Ureter (tissue), 1 donor: ENCODE data around the gene MS4A8. TPM values are rescaled to one million over a fixed set of nuclear protein-coding genes. Genes with fewer than 3 reads are reported as not detected.
"Not testable (repeated sequence)": the region's sequence is repeated elsewhere in the genome, so short reads cannot be mapped to it uniquely, and the experiment has no call there.

Source experiments
- DNase-seq: peaks from one replicate; pipeline ENCODE4 v3.0.0-alpha.2; 2020; ENCODE audit warnings: low spot score
- total RNA-seq: library from RNA; stranded (reverse); gene quantifications from one replicate; pipeline ENCODE4 v1.2.4, GENCODE V29; 2023
- donor health status: DM: yes; HTN: yes; CAD: no.

The MS4A8 gene
- total RNA-seq, 1 donor from 2014 or later: not detected

GRCh38 chr11:60725592-60725991 lies 26.2 kb downstream of the MS4A8 start:
- DNase-seq: no peak

DNA sequence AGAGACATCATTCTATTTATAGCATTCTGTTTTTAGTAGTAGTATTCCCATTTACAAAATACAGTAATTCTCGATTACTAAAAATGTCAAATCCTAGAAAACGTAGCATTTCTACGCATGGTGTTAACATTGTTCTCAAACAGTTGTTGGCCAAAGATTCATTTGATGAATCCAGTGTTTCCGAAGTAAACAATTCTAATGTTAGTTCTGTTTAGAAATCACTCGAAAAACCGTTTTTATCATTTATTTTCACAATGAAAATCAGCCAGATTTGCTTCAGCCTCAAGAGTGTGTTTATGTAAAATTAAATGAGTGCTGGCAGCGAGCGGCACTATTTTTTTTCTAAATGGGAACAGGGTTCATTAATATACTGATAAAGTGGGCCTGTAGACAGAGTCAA lies 32.2 kb downstream of the MS4A8 start:
- no peak for DNase-seq

DNA sequence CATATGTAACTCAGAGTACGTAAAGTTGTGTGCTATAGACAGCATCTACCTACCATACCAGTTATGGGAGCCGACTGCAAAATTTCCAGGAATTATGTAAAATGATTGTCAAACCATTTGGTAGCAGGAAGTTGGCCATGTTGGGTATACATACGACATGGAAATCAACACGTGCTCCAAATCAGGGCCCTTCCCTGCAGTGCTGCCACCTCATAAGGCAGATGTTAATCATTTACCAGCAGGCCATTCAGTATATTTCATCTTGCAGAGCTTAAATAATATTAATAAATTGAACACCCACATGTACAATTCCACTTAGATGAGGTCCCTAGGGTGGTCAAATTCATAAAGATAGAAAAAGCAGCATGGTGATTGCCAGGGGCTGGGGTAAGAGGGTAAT lies 34.9 kb downstream of the MS4A8 start:
- no peak for DNase-seq

- no peak for DNase-seq
Measured at GRCh38 chr11:60739114-60739513, 39.7 kb downstream of the MS4A8 start.

DNA sequence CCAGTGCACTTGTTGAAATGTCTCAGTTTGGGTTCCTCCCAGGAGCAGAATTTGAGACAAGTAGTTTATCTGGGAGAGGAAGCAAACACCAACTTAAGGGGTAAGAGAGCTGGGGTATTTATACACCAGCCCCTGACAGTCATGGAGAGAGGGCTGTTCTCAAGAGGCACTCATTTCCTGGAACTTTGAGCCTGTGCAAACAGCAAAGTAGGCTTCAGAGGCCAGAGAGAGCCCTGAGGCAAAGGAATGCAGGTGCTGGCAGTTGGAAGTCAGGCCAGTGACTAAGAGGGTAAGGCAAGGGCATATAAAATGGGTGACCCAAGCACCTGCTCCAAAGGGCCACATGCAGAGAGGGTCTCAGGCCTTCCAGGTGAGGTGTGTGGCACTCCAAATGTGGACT lies 41.2 kb downstream of the MS4A8 start:
- no peak for DNase-seq

GRCh38 chr11:60741421-60741820 lies 42.0 kb downstream of the MS4A8 start:
- no peak for DNase-seq

DNA sequence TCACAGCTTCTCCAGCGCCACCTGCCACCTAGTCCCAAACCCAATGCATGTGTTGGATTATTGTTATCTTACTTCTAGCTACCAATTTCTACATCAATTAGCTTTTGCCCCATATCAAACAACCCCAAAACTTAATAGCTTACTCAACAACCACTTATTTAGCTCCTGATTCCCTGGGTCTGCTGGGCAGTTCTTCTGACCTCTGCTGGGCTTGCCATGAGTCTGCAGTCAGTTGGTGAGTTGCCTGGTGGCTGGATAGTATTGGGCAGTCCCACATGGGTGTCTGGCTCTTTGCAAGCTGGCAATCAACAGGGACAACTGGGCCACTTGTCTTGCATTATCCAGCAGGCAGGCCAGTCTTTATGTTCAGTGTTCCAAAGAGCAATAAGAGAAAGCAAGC lies 43.6 kb downstream of the MS4A8 start:
- DNase-seq: no peak

GRCh38 chr11:60744114-60744513 lies 44.7 kb downstream of the MS4A8 start:
- DNase-seq: no peak

DNA sequence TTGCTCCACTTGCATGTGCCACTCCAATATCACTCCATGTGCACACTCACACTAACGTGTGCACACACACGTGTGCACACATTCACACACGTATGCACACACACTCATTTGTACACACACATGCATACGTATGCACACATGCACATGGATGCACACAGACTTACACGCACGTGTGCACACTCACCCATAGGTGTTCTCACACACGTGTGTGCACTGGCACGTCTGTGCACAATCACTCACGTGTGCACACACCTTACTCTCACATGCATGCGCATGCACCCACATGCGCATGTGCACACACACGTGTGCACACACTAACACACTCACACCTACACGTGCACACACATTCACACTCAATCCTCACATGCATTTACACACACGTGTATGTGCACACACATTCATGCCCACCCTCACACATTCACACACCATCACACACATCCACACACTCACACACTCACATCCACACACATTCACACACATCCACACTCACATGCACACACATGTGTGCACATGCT lies 48.0 kb downstream of the MS4A8 start:
- no peak for DNase-seq

- DNase-seq: no peak
Measured at GRCh38 chr11:60748225-60748624, 48.8 kb downstream of the MS4A8 start.

- no peak for DNase-seq
Measured at GRCh38 chr11:60748821-60749220, 49.4 kb downstream of the MS4A8 start.

- DNase-seq: no peak
Measured at GRCh38 chr11:60750911-60751310, 51.5 kb downstream of the MS4A8 start.

GRCh38 chr11:60753309-60753708 lies 53.9 kb downstream of the MS4A8 start:
- no peak for DNase-seq

DNA sequence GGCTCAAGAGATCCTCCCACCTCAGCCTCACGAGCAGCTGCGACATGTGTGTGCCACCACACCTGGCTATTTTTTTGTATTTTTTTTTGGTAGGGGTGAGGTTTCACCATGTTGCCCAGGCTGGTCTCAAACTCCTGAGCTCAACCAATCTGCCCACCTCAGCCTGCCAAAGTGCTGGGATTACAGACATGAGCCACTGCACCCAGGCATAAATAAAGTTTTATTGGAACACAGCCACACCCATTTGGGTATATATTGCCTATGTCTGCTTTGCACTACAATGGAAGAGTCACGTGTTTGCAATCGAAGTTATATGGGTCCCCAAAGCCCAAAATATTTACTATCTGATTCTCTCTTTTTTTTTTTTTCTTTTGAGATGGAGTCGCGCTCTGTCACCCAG lies 55.5 kb downstream of the MS4A8 start:
- DNase-seq: no peak

- DNase-seq: no peak
Measured at GRCh38 chr11:60756307-60757032, 57.1 kb downstream of the MS4A8 start, which contains the start of gene MS4A15. MS4A15 (plus strand) TSS chr11:60756867; CDS start chr11:60763734, 6,867 bp downstream.

GRCh38 chr11:60757231-60757800 lies 57.9 kb downstream of the MS4A8 start:
- DNase-seq: no peak

GRCh38 chr11:60758671-60759070 lies 59.3 kb downstream of the MS4A8 start:
- not testable (repeated sequence) for DNase-seq

DNA sequence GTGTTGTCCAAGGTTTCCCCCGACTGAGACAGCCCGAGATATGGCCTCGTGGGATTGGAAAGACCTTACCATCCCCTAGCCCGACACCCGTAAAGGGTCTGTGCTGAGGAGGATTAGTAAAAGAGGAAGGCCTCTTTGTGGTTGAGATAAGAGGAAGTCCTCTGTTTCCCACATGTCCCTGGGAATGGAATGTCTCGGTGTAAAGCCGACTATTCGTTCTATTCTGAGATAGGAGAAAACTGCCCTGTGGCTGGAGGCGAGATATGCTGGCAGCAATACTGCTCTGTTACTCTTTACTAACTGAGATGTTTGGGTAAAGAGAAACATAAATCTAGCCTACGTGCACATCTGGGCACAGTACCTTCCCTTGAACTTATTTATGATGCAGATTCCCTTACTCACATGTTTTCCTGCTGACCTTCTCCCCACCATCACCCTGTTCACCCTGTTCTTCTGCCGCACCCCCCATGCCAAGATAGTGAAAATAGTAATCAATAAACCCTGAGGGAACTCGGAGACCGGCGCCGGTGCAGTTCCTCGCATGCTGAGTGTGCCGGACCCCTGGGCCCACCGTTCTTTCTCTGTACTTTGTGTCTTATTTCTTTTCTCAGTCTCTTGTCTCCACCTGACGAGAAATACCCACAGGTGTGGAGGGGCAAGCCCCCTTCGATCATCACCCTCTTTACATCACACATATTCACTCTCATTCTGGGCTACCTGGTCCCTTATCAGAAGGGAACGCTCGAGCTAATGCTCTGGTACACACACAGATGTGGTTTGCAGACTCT lies 60.2 kb downstream of the MS4A8 start:
- DNase-seq: not testable (repeated sequence)

DNA sequence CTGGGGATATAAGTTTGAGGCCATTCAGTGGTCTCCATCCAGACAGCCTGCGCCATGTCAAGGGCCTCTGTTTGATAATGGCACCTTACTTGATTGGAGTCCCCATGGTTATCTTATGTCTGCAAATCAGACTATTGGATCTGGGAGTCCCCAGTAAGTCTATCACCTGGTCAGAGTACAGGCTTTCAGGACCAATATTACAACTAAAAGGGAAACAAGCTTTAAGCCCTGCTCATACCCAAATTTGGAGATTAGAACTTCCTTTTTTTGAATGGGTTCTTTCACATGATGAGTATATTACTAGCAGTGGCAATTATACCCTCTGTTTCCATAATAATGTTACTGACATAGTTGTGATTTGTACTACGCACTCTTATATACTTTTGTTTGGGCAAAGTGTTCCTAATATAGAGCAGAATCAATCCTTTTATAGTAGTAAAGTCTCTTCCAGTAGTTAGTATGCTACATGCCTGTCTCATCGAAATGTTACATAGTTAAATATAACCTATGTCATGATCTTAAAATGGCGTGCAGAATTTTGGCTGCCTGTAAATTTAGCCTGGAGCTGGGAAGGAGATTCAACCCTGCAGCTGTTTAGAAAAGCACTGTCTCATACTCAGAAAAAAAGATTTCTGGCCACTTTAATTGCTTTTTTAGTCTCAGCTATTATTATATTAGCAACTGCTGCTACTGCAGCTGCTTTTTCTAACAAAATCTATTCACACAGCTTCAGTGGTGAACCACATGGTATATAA lies 62.2 kb downstream of the MS4A8 start:
- no peak for DNase-seq

DNA sequence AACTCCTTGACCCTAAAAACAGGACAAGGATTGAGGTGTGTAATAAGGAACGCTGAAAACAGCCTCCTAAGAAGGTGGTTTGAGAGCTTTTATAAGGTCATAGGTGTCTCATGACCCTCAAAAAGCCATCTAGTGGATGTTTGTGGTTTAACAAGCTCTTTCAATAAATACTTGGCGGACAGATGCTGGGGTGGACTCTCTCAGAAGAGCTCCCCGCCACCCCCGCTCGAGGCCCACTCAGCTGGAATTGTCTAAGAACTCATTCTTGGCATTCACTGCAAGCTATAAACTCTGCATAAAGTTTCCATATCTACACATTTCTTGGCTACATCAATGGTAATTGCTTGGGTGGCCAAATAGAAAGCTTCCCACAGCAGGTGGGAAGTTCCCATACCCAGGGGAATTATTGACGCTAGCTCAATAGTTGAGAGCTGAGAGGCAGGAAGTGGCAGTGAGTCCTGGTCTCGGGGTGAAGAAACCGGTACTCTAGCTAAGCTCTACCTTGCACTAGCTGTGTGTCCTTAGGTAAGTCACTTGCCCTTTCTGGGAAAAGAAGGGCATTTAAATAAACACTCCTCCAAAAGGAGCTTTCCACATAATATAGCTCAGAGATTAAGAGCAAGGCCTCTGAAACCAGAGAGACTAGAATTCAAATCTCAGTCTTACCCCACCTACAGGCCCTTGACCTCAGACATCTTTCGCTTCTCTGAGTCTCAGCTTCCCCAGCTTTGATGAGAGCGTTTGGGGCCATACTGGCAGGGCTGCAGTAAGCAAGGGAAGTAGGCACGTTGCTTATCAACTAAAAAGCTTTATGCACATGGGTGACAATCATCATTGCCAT lies 63.7 kb downstream of the MS4A8 start:
- no peak for DNase-seq
